HG03103 (cell line): Measurements from ENCODE around the gene PTPRG.

Experiments used
- ATAC-seq: cut with Tn5 transposase; IDR thresholded peaks from one replicate; pipeline ENCODE4 v1.9.1; 2021; ENCODE audit warnings: low read depth; ENCODE audit not compliant: unreplicated experiment

Gene PTPRG

DNA sequence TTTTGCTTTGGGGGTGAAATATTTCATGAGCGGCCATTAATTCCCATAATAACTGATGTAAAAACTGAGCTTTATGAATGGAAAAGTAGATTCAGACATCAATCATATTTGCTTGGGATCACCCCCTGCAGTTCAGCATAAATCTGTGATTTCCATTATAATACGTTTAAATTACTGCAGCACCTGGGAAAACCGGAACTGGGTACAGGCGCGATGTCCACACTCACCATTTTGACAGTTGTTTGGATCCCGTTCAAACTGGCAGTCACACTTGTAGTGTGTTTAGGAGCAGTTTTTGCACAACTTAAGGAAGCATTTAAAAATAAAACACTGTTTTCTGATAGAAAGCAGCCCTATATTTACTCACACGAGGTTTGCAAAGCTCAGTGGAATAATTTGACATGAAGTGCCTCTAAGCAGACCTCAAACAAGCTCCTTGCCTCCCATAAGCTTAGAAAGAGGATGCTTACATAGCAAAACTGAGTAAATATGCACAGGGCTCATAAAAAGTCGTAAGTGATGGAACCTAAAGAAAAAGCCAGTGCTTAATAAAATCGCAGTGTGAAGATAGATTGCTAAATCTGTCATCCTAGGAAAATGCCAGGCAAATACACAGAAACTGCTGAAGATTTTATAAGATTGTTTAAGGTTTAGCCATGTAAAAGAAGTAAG lies 377.6 kb downstream of the PTPRG start:
- no peak for ATAC-seq

- ATAC-seq = no peak
Measured at GRCh38 chr3:61940236-61940635, 378.9 kb downstream of the PTPRG start.

- no peak for ATAC-seq
Measured at GRCh38 chr3:61943975-61944374, 382.6 kb downstream of the PTPRG start.

- no peak for ATAC-seq
Measured at GRCh38 chr3:61944726-61945125, 383.4 kb downstream of the PTPRG start.

GRCh38 chr3:61945657-61946056 lies 384.3 kb downstream of the PTPRG start:
- no peak for ATAC-seq

DNA sequence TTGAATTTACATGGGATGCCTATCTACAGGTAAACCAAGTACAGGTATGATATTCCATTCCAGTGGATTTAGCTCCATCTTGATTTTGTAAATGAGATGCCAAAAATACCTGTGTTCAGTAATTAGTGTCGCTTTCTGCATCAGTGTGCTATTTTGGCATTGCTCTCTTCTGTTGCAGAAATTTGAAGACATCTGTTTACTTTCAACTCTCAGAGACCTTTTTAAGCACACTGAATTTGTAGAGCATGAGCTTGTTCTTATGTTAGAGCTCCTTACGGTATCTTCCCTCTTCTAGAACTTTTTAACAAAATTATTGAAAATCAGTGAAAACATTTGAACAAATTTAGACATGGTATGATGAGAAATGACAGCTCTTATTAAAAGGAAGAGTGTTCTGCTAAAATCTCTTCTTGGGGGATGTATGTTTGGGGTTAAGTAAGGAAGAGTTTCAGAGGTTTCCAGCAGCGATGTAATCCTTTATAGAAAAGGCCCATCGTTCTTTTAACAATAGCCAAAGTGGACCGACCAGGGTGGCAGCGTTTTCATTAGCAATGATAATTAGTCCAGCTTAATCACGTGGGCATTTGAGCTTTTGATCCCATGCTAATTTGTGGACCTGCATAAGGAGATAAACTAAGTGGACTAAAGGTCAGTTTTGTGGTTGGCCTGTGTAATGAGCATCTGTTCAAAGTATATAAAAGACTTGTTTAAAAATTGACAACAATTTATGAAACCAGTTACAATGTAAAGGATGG lies 385.4 kb downstream of the PTPRG start:
- no peak for ATAC-seq

GRCh38 chr3:61947456-61947855 lies 386.1 kb downstream of the PTPRG start:
- ATAC-seq = no peak

DNA sequence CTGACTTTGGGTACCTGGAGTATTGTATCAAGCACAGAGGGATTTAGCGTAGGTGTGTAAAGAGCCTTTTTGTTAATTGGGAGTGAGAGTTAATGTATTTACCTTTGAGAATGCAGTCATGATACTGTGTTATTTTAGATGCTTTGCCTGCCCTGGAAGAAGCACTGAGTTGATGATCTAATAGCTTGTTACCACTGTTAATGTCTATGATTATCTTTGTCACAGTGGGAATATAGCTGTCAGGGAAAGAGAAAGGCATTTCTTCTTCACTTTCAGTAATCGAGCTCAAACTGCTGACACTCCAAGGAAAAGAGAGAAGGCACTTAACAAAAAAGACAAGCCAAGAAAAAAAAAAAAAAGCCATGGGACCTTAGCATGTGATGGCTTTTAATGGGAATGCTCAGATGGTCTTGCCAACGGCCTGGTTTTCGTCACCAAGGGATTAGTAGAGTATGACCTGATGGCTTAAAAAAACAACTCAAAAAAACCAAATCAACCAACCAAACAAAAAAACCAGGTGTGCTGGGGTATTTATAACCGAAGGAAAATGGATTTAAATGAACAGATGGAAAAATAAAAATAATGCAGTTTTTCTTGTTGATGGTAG lies 387.4 kb downstream of the PTPRG start:
- no peak for ATAC-seq

GRCh38 chr3:61954097-61954540 lies 392.7 kb downstream of the PTPRG start:
- ATAC-seq = no peak

DNA sequence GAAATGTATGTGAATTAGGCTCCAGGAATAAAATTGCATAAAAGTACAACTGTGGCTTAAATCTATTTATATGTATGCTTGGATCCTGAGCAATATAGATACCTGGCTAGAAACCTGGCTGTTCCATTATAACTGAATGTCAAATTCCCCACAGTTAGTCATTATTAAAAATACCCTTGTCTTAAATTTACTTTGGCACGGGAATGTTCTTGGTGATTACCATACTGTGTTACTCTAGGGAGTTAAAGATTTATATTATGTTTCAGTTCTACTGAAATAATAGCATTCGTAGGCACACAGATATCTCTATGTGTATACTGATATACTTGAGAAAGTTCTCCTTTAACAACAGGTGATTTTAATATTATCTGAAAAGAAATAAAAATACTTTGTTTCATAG lies 394.1 kb downstream of the PTPRG start:
- ATAC-seq = no peak

DNA sequence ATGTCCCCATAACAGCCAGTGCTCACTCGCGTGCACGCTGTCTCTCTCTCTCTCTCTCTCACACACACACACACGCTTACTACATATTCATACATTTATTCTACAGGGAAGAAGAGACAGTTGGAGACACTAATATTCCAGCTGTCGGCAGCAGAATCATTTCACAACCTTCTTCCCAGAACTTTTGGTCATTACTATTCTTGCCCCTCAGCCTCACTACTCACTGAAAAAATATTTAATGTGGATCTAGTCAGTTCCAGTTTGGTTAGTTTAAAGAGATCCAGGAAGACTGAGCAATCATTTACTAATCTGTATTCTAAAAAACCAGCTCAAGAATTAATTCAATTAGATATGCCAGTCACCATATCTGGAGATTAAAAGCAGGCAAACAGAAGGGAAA lies 394.9 kb downstream of the PTPRG start:
- no peak for ATAC-seq

DNA sequence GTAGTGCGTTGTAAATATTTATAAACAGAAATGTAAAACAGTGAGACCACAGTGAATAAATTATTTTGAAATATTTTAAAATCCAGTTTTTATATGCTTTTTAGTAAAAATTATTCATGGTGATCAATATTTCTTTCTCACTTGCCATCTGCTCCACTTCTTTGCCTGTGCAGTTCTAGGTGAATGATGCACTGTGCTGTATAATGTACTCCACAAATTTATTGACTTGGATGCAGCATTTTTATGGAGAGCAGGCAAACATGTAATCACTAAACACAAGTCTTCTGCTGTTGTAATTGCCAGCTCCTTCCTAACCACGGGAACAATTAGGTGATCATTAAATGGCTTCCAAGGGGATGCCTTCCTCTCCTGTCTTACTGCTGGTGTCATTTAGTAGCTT lies 395.9 kb downstream of the PTPRG start:
- no peak for ATAC-seq

DNA sequence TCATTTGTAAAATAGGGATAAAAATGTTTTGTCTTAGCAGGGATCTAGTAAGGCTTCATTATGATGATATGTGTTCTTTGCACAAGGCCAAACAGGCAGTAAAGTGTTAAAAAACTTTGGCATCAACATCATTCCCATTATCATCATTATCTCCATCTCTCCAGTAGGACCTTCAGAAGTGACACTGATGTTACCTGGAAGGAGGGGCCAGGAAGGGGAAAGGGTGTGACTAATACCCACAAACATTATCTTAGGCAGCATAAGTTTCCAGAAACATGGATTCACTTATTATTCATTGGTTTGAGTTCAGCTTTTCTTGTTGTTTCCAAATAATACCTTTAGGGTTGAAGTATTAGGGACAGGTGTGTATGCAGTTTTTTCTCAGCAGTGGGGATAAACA lies 399.6 kb downstream of the PTPRG start:
- ATAC-seq = no peak

- no peak for ATAC-seq
Measured at GRCh38 chr3:61961900-61962299, 400.5 kb downstream of the PTPRG start.

- ATAC-seq = no peak
Measured at GRCh38 chr3:61964566-61964965, 403.2 kb downstream of the PTPRG start.

DNA sequence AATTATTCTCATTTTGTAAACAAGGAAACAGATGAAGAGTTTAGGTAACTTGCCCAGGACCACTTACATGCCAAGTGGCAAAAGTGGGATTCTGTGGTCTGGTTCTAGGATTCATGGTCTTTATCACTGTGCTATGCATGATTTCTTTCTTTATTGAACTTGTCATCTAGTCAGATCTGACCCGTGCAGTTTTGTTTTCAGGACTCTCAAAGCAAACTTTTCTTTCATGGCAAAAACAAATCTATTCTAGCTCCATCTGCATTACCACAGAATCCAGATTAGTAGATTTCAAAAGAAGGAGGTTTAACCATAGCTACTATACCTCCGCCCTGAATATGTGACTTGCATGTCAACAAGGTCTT lies 404.4 kb downstream of the PTPRG start:
- no peak for ATAC-seq

- ATAC-seq = no peak
Measured at GRCh38 chr3:61966200-61966599, 404.8 kb downstream of the PTPRG start.

- ATAC-seq = no peak
Measured at GRCh38 chr3:61967019-61967418, 405.6 kb downstream of the PTPRG start.

- ATAC-seq = no peak
Measured at GRCh38 chr3:61967937-61968336, 406.6 kb downstream of the PTPRG start.

GRCh38 chr3:61974662-61975061 lies 413.3 kb downstream of the PTPRG start:
- no peak for ATAC-seq

- no peak for ATAC-seq
Measured at GRCh38 chr3:61975199-61975598, 413.8 kb downstream of the PTPRG start.

DNA sequence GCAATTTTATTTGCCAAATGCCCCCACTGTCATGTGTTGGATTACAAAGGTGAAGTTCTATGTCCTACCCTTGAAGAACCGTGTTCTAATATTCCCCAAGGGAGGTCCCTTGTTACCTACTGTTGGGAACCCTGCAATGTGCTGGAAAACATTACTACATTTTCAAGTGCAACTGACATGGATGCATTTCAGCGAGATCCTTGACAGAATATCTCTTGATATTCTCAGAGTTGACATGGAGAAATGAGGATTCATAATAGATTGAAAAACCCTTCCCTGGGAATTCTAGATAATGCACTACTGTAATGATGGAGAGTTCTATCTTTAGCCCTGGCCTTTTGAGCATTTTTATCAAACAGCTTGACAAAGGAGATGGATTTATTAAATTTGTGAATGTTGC lies 414.6 kb downstream of the PTPRG start:
- no peak for ATAC-seq
